HFFc6 (cell line): Measurements from ENCODE around the gene CARD10. TPM values are rescaled to one million over a fixed set of nuclear protein-coding genes. Genes with fewer than 3 reads are reported as not detected.

Experiments
- DNase-seq: peaks from one replicate; pipeline ENCODE4 v3.0.0-alpha.2; 2018
- H3K27ac Mint-ChIP-seq: 2 replicates; pipeline ENCODE4 v1.8.0; 2020; ENCODE audit warnings: mild to moderate bottlenecking, mixed read lengths
- H3K27me3 Mint-ChIP-seq: 2 replicates; pipeline ENCODE4 v1.8.0; 2021; ENCODE audit warnings: mild to moderate bottlenecking, moderate library complexity, mixed read lengths; ENCODE audit not compliant: insufficient read depth
- H3K36me3 Mint-ChIP-seq: 2 replicates; pipeline ENCODE4 v1.8.0; 2021; ENCODE audit warnings: low read depth, mixed read lengths
- H3K4me1 Mint-ChIP-seq: 2 replicates; pipeline ENCODE4 v1.8.0; 2020; ENCODE audit warnings: low read depth, mixed read lengths
- H3K4me3 Mint-ChIP-seq: 2 replicates; pipeline ENCODE4 v1.8.0; 2020; ENCODE audit warnings: mild to moderate bottlenecking, moderate library complexity, mixed read lengths
- H3K9me3 Mint-ChIP-seq: 2 replicates; pipeline ENCODE4 v1.8.0; 2020; ENCODE audit warnings: mild to moderate bottlenecking, mixed read lengths
- total RNA-seq, 6 experiments: library from RNA; stranded (reverse); fragmentation: NEBNext Ultra II Directional; extraction: Animal tissue kit (Norgen Biotek cat#: 25700); gene quantifications; 2 replicates in 1 of 6; 3 replicates in 5 of 6; pipeline ENCODE4 v1.2.3, GENCODE V29; 2021
- TF ChIP-seq, protein P1 (sequence below): fragments of 200-600 bp; sonication (generic); IDR thresholded peaks from 2 replicates; pipeline ENCODE4 v1.5.0; 2021; ENCODE audit warnings: antibody characterized with exemption, mild to moderate bottlenecking

The CARD10 gene
- total RNA-seq, 6 experiments from 2014 or later, result 4.4 to 5.6 (median 4.8) TPM

DNA sequence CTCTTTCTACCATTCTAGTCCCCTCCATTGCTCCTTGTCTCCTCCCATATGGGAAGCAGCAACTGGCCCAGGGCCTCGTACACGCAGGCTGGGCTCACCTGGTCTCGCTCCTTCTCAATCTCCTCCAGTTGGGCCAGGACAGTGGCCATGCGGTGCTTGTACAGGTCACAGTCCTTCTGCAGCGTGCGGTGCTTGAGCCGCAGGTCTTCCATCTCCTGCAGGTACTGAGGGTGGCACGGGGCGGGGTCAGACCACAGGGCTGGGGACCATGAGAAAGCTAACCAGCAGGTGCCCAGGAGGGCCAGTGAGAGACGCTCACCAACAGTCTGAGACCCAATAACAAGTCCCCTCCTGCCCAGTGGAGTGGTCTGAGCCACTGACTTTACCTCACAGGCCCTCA, 11.5 kb downstream of the CARD10 start:
- Mint-ChIP-seq H3K27ac (no peak overlapping the region), H3K36me3 (peaks cover 4% of the 10 kb centered on the region; the same call in 1 of the 2 replicates), H3K27me3 (peaks cover 3% of the 10 kb centered on the region), H3K4me3 (no peak overlapping the region), H3K9me3 (no peaks in the 10 kb centered on the region), H3K4me1 (peaks cover 14% of the 10 kb centered on the region)
- TF ChIP-seq, protein P1, sequence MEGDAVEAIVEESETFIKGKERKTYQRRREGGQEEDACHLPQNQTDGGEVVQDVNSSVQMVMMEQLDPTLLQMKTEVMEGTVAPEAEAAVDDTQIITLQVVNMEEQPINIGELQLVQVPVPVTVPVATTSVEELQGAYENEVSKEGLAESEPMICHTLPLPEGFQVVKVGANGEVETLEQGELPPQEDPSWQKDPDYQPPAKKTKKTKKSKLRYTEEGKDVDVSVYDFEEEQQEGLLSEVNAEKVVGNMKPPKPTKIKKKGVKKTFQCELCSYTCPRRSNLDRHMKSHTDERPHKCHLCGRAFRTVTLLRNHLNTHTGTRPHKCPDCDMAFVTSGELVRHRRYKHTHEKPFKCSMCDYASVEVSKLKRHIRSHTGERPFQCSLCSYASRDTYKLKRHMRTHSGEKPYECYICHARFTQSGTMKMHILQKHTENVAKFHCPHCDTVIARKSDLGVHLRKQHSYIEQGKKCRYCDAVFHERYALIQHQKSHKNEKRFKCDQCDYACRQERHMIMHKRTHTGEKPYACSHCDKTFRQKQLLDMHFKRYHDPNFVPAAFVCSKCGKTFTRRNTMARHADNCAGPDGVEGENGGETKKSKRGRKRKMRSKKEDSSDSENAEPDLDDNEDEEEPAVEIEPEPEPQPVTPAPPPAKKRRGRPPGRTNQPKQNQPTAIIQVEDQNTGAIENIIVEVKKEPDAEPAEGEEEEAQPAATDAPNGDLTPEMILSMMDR, result no peak
- no peak for DNase-seq

- Mint-ChIP-seq H3K9me3 (no peaks in the 10 kb centered on the region), H3K36me3 (peaks cover 4% of the 10 kb centered on the region; the same call in 1 of the 2 replicates), H3K27ac (no peak overlapping the region), H3K4me1 (peaks cover 11% of the 10 kb centered on the region), H3K4me3 (no peak overlapping the region), H3K27me3 (no peaks in the 10 kb centered on the region)
- TF ChIP-seq, protein P1, result no peak
- DNase-seq, result no peak
Observed at GRCh38 chr22:37505989-37506388, 13.2 kb downstream of the CARD10 start.

DNA sequence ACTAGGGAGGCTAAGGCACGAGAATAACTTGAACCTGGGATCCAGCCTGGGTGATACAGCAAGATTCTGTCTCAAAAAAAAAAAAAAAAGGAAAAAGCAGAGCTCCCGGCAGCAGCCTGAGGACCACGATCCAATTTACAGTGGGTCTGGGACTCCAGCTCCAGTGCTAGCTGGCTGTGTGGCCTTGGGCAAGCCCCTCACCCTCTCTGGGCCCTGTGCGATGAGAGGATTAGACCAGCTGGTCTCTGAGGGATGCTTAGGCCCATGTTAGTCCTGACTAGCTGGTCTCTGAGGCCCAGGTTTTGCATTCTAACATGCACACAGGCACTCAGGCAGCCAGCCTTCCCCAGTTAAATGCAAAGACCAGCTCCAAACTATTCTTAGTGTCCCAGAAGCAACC, 13.7 kb downstream of the CARD10 start:
- Mint-ChIP-seq H3K36me3 (peaks cover 4% of the 10 kb centered on the region; the same call in 1 of the 2 replicates), H3K27ac (no peak overlapping the region), H3K4me1 (peaks cover 11% of the 10 kb centered on the region), H3K27me3 (no peaks in the 10 kb centered on the region), H3K4me3 (no peak overlapping the region), H3K9me3 (no peaks in the 10 kb centered on the region)
- DNase-seq, result no peak
- TF ChIP-seq, protein P1, result no peak

DNA sequence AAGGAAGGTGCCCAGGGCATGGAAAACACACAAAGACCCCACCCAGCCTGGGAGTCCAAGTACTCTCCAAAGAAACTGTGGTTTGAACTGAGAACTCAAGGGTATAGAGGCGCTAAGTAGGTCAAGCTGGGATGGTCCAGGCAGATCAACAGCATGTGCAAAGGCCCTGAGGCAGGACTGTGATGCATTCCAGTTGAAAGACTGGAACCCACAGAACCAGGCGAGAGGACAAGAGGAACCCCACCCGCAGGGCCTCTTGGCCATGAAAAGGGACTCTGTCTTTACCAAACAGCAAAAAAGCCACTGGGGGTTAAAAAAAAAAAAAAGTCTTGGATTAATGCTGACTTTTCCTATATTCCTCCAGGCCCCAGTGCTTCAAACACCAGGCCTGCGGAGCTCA, 14.3 kb downstream of the CARD10 start:
- H3K27me3 Mint-ChIP-seq, result no peaks in the 10 kb centered on the region
- peaks cover 4% of the 10 kb centered on the region; the same call in 1 of the 2 replicates for H3K36me3 Mint-ChIP-seq
- no peak for DNase-seq
- H3K27ac Mint-ChIP-seq, result no peak overlapping the region
- H3K9me3 Mint-ChIP-seq, result no peaks in the 10 kb centered on the region
- TF ChIP-seq, protein P1, result no peak
- H3K4me1 Mint-ChIP-seq, result peaks cover 11% of the 10 kb centered on the region
- no peak overlapping the region for H3K4me3 Mint-ChIP-seq

GRCh38 chr22:37503850-37504249, 15.4 kb downstream of the CARD10 start:
- no peak overlapping the region for H3K4me3 Mint-ChIP-seq
- DNase-seq, result no peak
- TF ChIP-seq, protein P1, result no peak
- no peaks in the 10 kb centered on the region for H3K9me3 Mint-ChIP-seq
- peaks cover 11% of the 10 kb centered on the region for H3K4me1 Mint-ChIP-seq
- no peak overlapping the region for H3K27ac Mint-ChIP-seq
- peaks cover 4% of the 10 kb centered on the region; the same call in 1 of the 2 replicates for H3K36me3 Mint-ChIP-seq
- H3K27me3 Mint-ChIP-seq, result no peaks in the 10 kb centered on the region
